Thyroid gland (tissue), 4 donors: ENCODE data around the gene RAB11FIP4.
A peak's percentile ranks its signal among the peaks of the same experiment; 100 is the strongest.

Experiments used
- CTCF ChIP-seq, 6 experiments: fragments of 200-600 bp in 3 of 6; fragments of 450-650 bp in 3 of 6; sonication (generic) in 3 of 6; IDR thresholded peaks; one replicate each; pipeline ENCODE4 v1.5.1; 2016 to 2019; ENCODE audit warnings: antibody characterized with exemption in 6 of 6, mild to moderate bottlenecking in 2 of 6, inconsistent platforms in 1 of 6, moderate library complexity in 1 of 6
- POLR2A ChIP-seq, 2 donors: fragments of 450-650 bp; IDR thresholded peaks; one replicate each; pipeline ENCODE4 v1.6.1; 2017; ENCODE audit warnings: antibody characterized with exemption in 2 of 2, mild to moderate bottlenecking in 2 of 2, moderate library complexity in 1 of 2

- TF ChIP-seq CTCF (IDR thresholded peaks at IDR 0.05) (peak in 1 of 6 experiments; percentile 5), POLR2A (IDR thresholded peaks at IDR 0.05) (peak in 1 of 2 donors; percentile 69)
Measured at GRCh38 chr17:31549525-31550388, 158.3 kb downstream of the RAB11FIP4 start.
